Right renal pelvis (tissue), 4 donors: ENCODE measurements around the gene PUDP. TPM values are rescaled to one million over a fixed set of nuclear protein-coding genes. Genes with fewer than 3 reads are reported as not detected.

Source experiments
- DNase-seq, 4 donors: peaks; one replicate each; pipeline ENCODE4 v3.0.0-alpha.2; 2013; ENCODE audit warnings: low read depth in 4 of 4, low spot score in 3 of 4, missing footprints in 1 of 4
- polyA plus RNA-seq, 4 donors: library from polyadenylated mRNA; unstranded; fragments of 120-200 nt; gene quantifications; one replicate each; pipeline ENCODE4 v1.2.1, GENCODE V29; 2013; ENCODE audit not compliant: insufficient read length in 4 of 4

PUDP gene
- polyA plus RNA-seq, 4 donors, result 21.0 to 25.8 (median 25.1) TPM

GRCh38 chrX:7147413-7147977 lies 458 bp downstream of the PUDP start, which contains the start of gene STS:
Gene STS (plus strand): TSS chrX:7147712. CDS start chrX:7253200, 105,488 bp downstream.
- DNase-seq, result no peak

GRCh38 chrX:7146703-7147412 lies 1.1 kb downstream of the PUDP start:
- no peak for DNase-seq

- no peak for DNase-seq
Observed at GRCh38 chrX:7146020-7146702, 1.8 kb downstream of the PUDP start.

GRCh38 chrX:7145454-7145853 lies 2.5 kb downstream of the PUDP start:
- DNase-seq, result no peak

GRCh38 chrX:7143941-7144525 lies 3.9 kb downstream of the PUDP start:
- no peak for DNase-seq

- DNase-seq, result no peak
Observed at GRCh38 chrX:7143076-7143475, 4.9 kb downstream of the PUDP start.

GRCh38 chrX:7139202-7140081 lies 8.5 kb downstream of the PUDP start:
- no peak for DNase-seq

- DNase-seq, result no peak
Observed at GRCh38 chrX:7134981-7135380, 13.0 kb downstream of the PUDP start.

- DNase-seq, result no peak
Observed at GRCh38 chrX:7133050-7133440, 14.9 kb downstream of the PUDP start.

GRCh38 chrX:7132335-7133049 lies 15.5 kb downstream of the PUDP start:
- no peak for DNase-seq

- no peak for DNase-seq
Observed at GRCh38 chrX:7131621-7132020, 16.3 kb downstream of the PUDP start.

- DNase-seq, result no peak
Observed at GRCh38 chrX:7127056-7127455, 20.9 kb downstream of the PUDP start.

- DNase-seq, result no peak
Observed at GRCh38 chrX:7120878-7121219, 27.1 kb downstream of the PUDP start.

- DNase-seq, result no peak
Observed at GRCh38 chrX:7119950-7120877, 27.7 kb downstream of the PUDP start.

- no peak for DNase-seq
Observed at GRCh38 chrX:7117587-7117986, 30.4 kb downstream of the PUDP start.

- DNase-seq, result no peak
Observed at GRCh38 chrX:7116081-7116480, 31.9 kb downstream of the PUDP start.

GRCh38 chrX:7115557-7115956 lies 32.4 kb downstream of the PUDP start:
- DNase-seq, result no peak

GRCh38 chrX:7112071-7112470 lies 35.9 kb downstream of the PUDP start:
- no peak for DNase-seq

- no peak for DNase-seq
Observed at GRCh38 chrX:7111518-7111917, 36.4 kb downstream of the PUDP start.
